MCF 10A (cell line): ENCODE data around the gene RIN1. TPM values are rescaled to one million over a fixed set of nuclear protein-coding genes. Genes with fewer than 3 reads are reported as not detected.
"Not testable (repeated sequence)": the region's sequence is repeated elsewhere in the genome, so short reads cannot be mapped to it uniquely, and the experiment has no call there.

Experiments used
- Bru-seq: library from RNA; stranded (reverse); fragments of 400-500 nt; gene quantifications from one replicate; lab custom pipeline; 2021; lab: Mats Ljungman, UMichigan
- BruChase-seq, 2 experiments: library from RNA; stranded (reverse); fragments of 400-500 nt; gene quantifications; one replicate each; lab custom pipeline; 2021; lab: Mats Ljungman, UMichigan
- BruUV-seq: library from RNA; stranded (reverse); fragments of 400-500 nt; replicated peaks from 2 replicates; lab custom pipeline; 2021; lab: Mats Ljungman, UMichigan
- CTCF ChIA-PET: fragments of 300-600 bp; sonication (Branson Sonifier 250); formaldehyde crosslinking; extraction: SDS; loops from one replicate; lab custom pipeline; 2021; ENCODE audit warnings: antibody characterized with exemption, inconsistent platforms; lab: Yijun Ruan, JAX
- POLR2A ChIA-PET: fragments of 300-600, 350-650 bp; sonication (Branson Sonifier 250); formaldehyde crosslinking; extraction: SDS; loops from one replicate; lab custom pipeline; 2020; ENCODE audit warnings: antibody characterized with exemption, inconsistent platforms; lab: Yijun Ruan, JAX
- DNase-seq: peaks from one replicate; pipeline ENCODE4 v3.0.0-alpha.2; 2018; ENCODE audit not compliant: unreplicated experiment
- H3K27ac Mint-ChIP-seq: one replicate; pipeline ENCODE4 v1.8.0; 2022; ENCODE audit warnings: mild to moderate bottlenecking, low read depth, mixed read lengths; ENCODE audit not compliant: unreplicated experiment
- H3K27me3 Mint-ChIP-seq: one replicate; pipeline ENCODE4 v1.8.0; 2022; ENCODE audit warnings: mixed read lengths; ENCODE audit not compliant: insufficient read depth, unreplicated experiment
- H3K36me3 Mint-ChIP-seq: one replicate; pipeline ENCODE4 v1.8.0; 2022; ENCODE audit warnings: mild to moderate bottlenecking, moderate library complexity, mixed read lengths; ENCODE audit not compliant: insufficient read depth, unreplicated experiment
- H3K4me1 Mint-ChIP-seq: one replicate; pipeline ENCODE4 v1.8.0; 2022; ENCODE audit warnings: mixed read lengths; ENCODE audit not compliant: insufficient read depth, unreplicated experiment
- H3K4me3 Mint-ChIP-seq: one replicate; pipeline ENCODE4 v1.8.0; 2022; ENCODE audit warnings: mild to moderate bottlenecking, moderate library complexity, mixed read lengths; ENCODE audit not compliant: unreplicated experiment
- H3K9me3 Mint-ChIP-seq: one replicate; pipeline ENCODE4 v1.8.0; 2022; ENCODE audit warnings: mixed read lengths; ENCODE audit not compliant: unreplicated experiment
- intact Hi-C: fragments of 100-400 bp; cut with micrococcal nuclease; formaldehyde crosslinking; loops from 2 replicates; pipeline ENCODE4 v1.14.1; 2022
- long read RNA-seq: library from polyadenylated mRNA; stranded (forward); transcript quantifications from one replicate; pipeline ENCODE4 v2.0.0, GENCODE V29; 2022
- total RNA-seq: library from RNA; stranded (reverse); gene quantifications from 2 replicates; pipeline ENCODE4 v1.2.3, GENCODE V29; 2022
- TF ChIP-seq, protein P1 (sequence below): fragments of 200-600 bp; IDR thresholded peaks from one replicate; pipeline ENCODE4 v1.8.0; 2022; ENCODE audit warnings: antibody characterized with exemption, mild to moderate bottlenecking; ENCODE audit not compliant: unreplicated experiment

RIN1 gene
- 38.7 and 50.2 TPM in 2 replicates for total RNA-seq
- Bru-seq, nascent RNA = percentile 55 among the genes with signal in this experiment
- BruChase-seq, experiment 1, labeled RNA remaining after a 6-hour chase = percentile 66 among the genes with signal in this experiment
- percentile 63 among the genes with signal in this experiment for BruChase-seq, experiment 2, labeled RNA remaining after a 2-hour chase
- long read RNA-seq, transcript RIN1-201 (10 exons, 2,693 nt) = major isoform, 95 of 192 reads
- long read RNA-seq, partial matches to known transcripts = 39 of 192 reads
- long read RNA-seq, other reads (novel, unspliced or antisense) = 58 of 192 reads

DNA sequence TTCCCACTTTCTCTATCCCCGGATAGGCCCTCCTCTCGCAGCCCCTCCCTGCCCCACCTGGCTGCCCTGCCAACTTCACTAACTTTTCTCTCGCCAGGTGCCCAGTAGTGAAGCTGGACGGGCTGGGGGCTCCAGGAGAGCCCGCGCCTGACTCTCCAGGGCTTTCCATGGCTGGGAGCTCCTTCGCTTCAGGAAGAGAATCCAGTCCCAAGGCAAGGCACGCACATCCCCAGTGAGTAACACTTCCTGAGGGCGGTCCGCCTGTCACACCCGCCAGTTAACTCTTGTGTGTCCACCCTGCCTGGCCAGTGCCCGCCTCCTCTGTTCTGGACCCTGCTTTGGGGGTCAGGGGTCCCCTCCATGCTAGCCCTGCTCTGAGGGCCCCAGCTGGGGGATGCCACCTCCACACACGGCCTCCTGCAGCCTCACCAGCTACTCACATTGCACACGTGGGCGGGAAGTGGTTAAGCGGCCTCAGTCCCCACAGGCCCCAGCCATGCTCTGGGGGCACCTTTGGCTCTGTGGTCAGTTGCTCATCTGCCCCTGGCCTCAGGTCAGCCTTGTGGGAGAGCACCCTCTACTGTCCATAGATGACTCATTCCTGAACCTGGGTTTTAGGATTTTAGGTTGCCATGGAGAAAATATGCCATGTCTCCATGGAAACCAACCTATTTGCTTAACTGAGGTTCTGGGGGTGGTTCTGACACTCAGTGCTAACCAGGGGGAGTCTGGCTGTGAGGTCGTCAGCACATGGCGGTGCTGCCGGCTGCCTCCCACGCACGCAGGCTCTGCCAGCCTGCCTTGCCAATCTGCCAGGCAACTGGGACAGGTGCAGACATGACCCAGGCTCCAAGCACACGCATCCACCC, at the start of gene RIN1:
RIN1 (minus strand) TSS at position 201 of the 869 bp plus-strand sequence; CDS start at position 169, 32 bp downstream.
- BruUV-seq = no TSS peak
- intact Hi-C loops = loop anchor here (1.0 kb wide), 2 partner anchors 8 to 24 kb away; no protein-coding TSS in a partner anchor

GRCh38 chr11:66384316-66384715, 48.1 kb upstream of the RIN1 start:
- H3K36me3 Mint-ChIP-seq, H3K4me1 Mint-ChIP-seq, BruUV-seq, H3K27ac Mint-ChIP-seq, intact Hi-C loops, H3K9me3 Mint-ChIP-seq, DNase-seq, H3K4me3 Mint-ChIP-seq, H3K27me3 Mint-ChIP-seq, POLR2A ChIA-PET: not testable (repeated sequence)
- CTCF ChIA-PET = interaction anchor here (0.6 to 3.6 kb wide), 4 partner anchors 11 to 177 kb away, joined by 3 to 38 read pairs (median 4); partner anchors contain the start of genes SLC29A2 and YIF1A

More for the DNA sequence above, at the start of gene RIN1:
- Mint-ChIP-seq H3K9me3 (no peaks in the 10 kb centered on the region), H3K27ac (peak within 1 kb of the TSS; percentile 95), H3K4me1 (peaks cover 30% of the 10 kb centered on the region), H3K4me3 (peak within 1 kb of the TSS; percentile 89), H3K36me3 (peaks cover 59% of the 10 kb centered on the region), H3K27me3 (no peaks in the 10 kb centered on the region)
- ChIA-PET CTCF (interaction anchor here (0.6 to 6.0 kb wide), 7 partner anchors 9 to 116 kb away, joined by 3 to 48 read pairs (median 4); partner anchors contain the start of gene BRMS1), POLR2A (interaction anchor here (0.6 to 4.1 kb wide), 16 partner anchors 9 to 1000 kb away, joined by 3 to 73 read pairs (median 5); partner anchors contain the start of genes B4GAT1, BRMS1, CD248 and SF3B2)
- TF ChIP-seq, protein P1, sequence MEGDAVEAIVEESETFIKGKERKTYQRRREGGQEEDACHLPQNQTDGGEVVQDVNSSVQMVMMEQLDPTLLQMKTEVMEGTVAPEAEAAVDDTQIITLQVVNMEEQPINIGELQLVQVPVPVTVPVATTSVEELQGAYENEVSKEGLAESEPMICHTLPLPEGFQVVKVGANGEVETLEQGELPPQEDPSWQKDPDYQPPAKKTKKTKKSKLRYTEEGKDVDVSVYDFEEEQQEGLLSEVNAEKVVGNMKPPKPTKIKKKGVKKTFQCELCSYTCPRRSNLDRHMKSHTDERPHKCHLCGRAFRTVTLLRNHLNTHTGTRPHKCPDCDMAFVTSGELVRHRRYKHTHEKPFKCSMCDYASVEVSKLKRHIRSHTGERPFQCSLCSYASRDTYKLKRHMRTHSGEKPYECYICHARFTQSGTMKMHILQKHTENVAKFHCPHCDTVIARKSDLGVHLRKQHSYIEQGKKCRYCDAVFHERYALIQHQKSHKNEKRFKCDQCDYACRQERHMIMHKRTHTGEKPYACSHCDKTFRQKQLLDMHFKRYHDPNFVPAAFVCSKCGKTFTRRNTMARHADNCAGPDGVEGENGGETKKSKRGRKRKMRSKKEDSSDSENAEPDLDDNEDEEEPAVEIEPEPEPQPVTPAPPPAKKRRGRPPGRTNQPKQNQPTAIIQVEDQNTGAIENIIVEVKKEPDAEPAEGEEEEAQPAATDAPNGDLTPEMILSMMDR = no peak
- peak; percentile 96 for DNase-seq

GRCh38 chr11:66380264-66380663, 44.0 kb upstream of the RIN1 start:
- H3K27me3 Mint-ChIP-seq, intact Hi-C loops, H3K36me3 Mint-ChIP-seq, H3K4me1 Mint-ChIP-seq, H3K27ac Mint-ChIP-seq, H3K4me3 Mint-ChIP-seq, H3K9me3 Mint-ChIP-seq, BruUV-seq: not testable (repeated sequence)
- POLR2A ChIA-PET = interaction anchor here (2.1 kb wide), 1 partner anchor 9 kb away, joined by 7 read pairs; the partner anchor contains the start of gene SLC29A2
- TF ChIP-seq, protein P1 = peak; percentile 15
- peak; percentile 35 for DNase-seq
- CTCF ChIA-PET = interaction anchor here (0.5 to 1.5 kb wide), 5 partner anchors 27 to 350 kb away, joined by 3 to 6 read pairs (median 4); no protein-coding TSS in a partner anchor

- H3K36me3 Mint-ChIP-seq, BruUV-seq, DNase-seq, H3K27me3 Mint-ChIP-seq, intact Hi-C loops, H3K9me3 Mint-ChIP-seq, H3K4me1 Mint-ChIP-seq, H3K27ac Mint-ChIP-seq, H3K4me3 Mint-ChIP-seq: not testable (repeated sequence)
- POLR2A ChIA-PET = interaction anchor here (0.6 to 1.6 kb wide), 4 partner anchors 13 to 175 kb away, joined by 3 to 5 read pairs (median 4); partner anchors contain the start of gene BRMS1
- CTCF ChIA-PET = interaction anchor here (0.6 to 5.4 kb wide), 6 partner anchors 12 to 809 kb away, joined by 3 to 38 read pairs (median 4); no protein-coding TSS in a partner anchor
Measured at GRCh38 chr11:66373690-66374287, 37.6 kb upstream of the RIN1 start.
